Progenitor cell of endocrine pancreas (in vitro differentiated cells): ENCODE results near the gene SIGLEC5. TPM values are rescaled to one million over a fixed set of nuclear protein-coding genes. Genes with fewer than 3 reads are reported as not detected.

Source experiments
- DNase-seq: peaks from one replicate; pipeline ENCODE4 v3.0.0; 2021; ENCODE audit warnings: low spot score; ENCODE audit not compliant: unreplicated experiment
- H3K27ac Mint-ChIP-seq: 2 replicates; pipeline ENCODE4 v1.8.0; 2021; ENCODE audit warnings: mild to moderate bottlenecking, moderate library complexity, mixed read lengths
- H3K27me3 Mint-ChIP-seq: 2 replicates; pipeline ENCODE4 v1.8.0; 2021; ENCODE audit warnings: mixed read lengths
- H3K36me3 Mint-ChIP-seq: 2 replicates; pipeline ENCODE4 v1.8.0; 2022; ENCODE audit warnings: mixed read lengths; ENCODE audit not compliant: insufficient read depth
- H3K4me1 Mint-ChIP-seq: 2 replicates; pipeline ENCODE4 v1.8.0; 2021; ENCODE audit warnings: low read depth, mixed read lengths
- H3K4me3 Mint-ChIP-seq: 2 replicates; pipeline ENCODE4 v1.8.0; 2021; ENCODE audit warnings: low read depth, mild to moderate bottlenecking, moderate library complexity, mixed read lengths
- H3K9me3 Mint-ChIP-seq: 2 replicates; pipeline ENCODE4 v1.8.0; 2021; ENCODE audit warnings: low read depth, mixed read lengths
- total RNA-seq: library from RNA; stranded (reverse); gene quantifications from 2 replicates; pipeline ENCODE4 v1.2.1, GENCODE V29; 2021
- TF ChIP-seq, protein P1 (sequence below): fragments of 200-600 bp; sonication (generic); IDR thresholded peaks from one replicate; pipeline ENCODE4 v1.5.0; 2021; ENCODE audit warnings: antibody characterized with exemption, mild to moderate bottlenecking; ENCODE audit not compliant: unreplicated experiment

The SIGLEC5 gene
- total RNA-seq, 1 donor from 2014 or later: not detected

DNA sequence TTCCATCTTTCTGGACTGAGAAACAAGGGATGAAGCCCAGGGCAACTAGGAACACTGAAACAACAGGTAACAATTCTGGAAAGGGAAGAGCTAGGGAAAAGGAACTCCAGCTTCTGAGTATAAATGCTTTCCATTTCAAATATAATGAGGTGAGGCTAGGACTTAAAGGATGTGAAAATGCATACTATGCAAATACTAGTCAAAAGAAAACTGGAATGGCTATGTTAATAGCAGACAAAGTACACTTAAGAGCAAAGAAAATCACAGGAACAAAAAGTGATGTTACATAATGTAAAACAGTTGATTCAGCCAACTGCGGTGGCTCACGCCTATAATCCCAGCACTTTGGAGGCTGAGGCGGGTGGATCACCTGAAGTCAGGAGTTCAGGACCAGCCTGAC lies 10.2 kb upstream of the SIGLEC5 start:
- DNase-seq: no peak
- Mint-ChIP-seq H3K27me3 (peaks cover 31% of the 10 kb centered on the region), H3K9me3 (peaks cover 20% of the 10 kb centered on the region), H3K36me3 (no peaks in the 10 kb centered on the region), H3K27ac (no peak overlapping the region), H3K4me1 (no peaks in the 10 kb centered on the region), H3K4me3 (no peak overlapping the region)
- TF ChIP-seq, protein P1, sequence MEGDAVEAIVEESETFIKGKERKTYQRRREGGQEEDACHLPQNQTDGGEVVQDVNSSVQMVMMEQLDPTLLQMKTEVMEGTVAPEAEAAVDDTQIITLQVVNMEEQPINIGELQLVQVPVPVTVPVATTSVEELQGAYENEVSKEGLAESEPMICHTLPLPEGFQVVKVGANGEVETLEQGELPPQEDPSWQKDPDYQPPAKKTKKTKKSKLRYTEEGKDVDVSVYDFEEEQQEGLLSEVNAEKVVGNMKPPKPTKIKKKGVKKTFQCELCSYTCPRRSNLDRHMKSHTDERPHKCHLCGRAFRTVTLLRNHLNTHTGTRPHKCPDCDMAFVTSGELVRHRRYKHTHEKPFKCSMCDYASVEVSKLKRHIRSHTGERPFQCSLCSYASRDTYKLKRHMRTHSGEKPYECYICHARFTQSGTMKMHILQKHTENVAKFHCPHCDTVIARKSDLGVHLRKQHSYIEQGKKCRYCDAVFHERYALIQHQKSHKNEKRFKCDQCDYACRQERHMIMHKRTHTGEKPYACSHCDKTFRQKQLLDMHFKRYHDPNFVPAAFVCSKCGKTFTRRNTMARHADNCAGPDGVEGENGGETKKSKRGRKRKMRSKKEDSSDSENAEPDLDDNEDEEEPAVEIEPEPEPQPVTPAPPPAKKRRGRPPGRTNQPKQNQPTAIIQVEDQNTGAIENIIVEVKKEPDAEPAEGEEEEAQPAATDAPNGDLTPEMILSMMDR: no peak

DNA sequence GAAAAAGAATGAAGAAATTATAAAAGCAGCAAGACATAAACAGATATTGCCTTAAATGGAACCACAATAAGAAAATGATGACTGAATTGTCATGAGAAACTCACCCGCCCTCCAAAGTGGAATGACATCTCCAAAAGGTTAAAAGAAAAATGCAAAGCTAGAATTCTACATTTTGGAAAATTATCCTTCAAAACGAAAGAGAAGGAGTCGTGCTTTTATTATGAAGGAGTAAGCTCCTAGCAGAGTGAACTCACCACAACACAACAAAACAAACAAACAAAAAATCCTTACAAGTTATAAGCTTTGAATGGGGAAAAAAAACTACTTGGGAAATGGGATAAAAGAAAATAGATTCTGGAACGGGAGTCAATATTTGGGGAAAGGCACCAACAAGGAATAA lies 9.7 kb upstream of the SIGLEC5 start:
- no peak overlapping the region for H3K27ac Mint-ChIP-seq
- peaks cover 20% of the 10 kb centered on the region for H3K9me3 Mint-ChIP-seq
- no peak for DNase-seq
- H3K4me3 Mint-ChIP-seq: no peak overlapping the region
- no peaks in the 10 kb centered on the region for H3K4me1 Mint-ChIP-seq
- H3K27me3 Mint-ChIP-seq: peaks cover 27% of the 10 kb centered on the region
- TF ChIP-seq, protein P1: no peak
- no peaks in the 10 kb centered on the region for H3K36me3 Mint-ChIP-seq

DNA sequence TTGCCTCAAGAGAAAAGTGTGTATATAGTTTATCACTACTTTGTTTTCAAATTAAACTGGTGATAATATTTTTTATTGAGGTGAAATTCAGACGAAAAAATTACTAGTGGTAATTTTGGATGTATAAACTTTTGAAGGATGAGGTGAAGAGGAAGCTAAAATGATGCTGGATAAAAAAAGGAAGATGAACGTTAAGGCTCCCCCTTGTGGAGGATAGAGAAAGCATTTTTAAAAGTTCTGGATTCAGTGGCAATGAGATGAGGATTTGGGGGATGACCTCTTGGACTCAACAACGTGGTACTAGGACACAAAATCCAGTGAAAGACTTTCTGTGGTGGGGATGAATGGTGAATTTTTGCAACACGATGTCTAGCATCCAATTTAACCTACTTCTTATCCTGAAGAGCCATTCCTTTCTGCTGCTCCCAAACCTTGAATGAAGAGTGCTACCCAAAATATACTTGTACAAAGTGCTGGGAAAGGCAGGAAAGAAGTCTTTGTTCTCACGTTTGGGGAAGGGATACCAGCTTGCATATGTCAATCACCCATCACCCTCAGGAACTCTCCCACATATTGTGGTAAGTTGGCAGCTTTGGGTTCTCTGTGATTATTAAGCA lies 7.3 kb upstream of the SIGLEC5 start:
- Mint-ChIP-seq H3K27me3 (peaks cover 15% of the 10 kb centered on the region), H3K27ac (no peak overlapping the region), H3K4me1 (no peaks in the 10 kb centered on the region), H3K4me3 (no peak overlapping the region), H3K36me3 (no peaks in the 10 kb centered on the region), H3K9me3 (peaks cover 23% of the 10 kb centered on the region)
- no peak for DNase-seq
- TF ChIP-seq, protein P1: peak; percentile 40

DNA sequence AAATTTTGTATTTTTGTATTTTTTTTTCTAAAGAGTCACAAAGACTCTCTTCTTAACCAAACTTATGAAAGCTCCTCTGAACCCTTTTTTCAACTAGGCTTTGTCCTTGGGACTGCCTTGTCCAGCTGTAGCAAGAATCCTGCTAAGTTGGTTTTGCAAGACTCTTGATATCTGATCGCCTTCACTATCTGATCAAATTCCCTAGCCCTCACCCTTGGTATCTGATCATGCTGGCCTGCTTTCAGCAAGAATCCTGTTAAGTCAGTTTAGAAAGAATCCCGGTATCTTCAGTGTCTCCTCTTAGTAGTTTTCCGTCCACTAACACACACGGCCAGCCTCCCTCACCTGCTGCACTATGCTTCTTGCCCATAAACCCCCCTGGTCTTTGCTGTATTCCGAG lies 1.9 kb upstream of the SIGLEC5 start:
- Mint-ChIP-seq H3K9me3 (peaks cover 11% of the 10 kb centered on the region), H3K4me3 (no peak overlapping the region), H3K4me1 (no peaks in the 10 kb centered on the region), H3K27me3 (peaks cover 12% of the 10 kb centered on the region), H3K27ac (no peak overlapping the region), H3K36me3 (no peaks in the 10 kb centered on the region)
- TF ChIP-seq, protein P1: no peak
- no peak for DNase-seq

DNA sequence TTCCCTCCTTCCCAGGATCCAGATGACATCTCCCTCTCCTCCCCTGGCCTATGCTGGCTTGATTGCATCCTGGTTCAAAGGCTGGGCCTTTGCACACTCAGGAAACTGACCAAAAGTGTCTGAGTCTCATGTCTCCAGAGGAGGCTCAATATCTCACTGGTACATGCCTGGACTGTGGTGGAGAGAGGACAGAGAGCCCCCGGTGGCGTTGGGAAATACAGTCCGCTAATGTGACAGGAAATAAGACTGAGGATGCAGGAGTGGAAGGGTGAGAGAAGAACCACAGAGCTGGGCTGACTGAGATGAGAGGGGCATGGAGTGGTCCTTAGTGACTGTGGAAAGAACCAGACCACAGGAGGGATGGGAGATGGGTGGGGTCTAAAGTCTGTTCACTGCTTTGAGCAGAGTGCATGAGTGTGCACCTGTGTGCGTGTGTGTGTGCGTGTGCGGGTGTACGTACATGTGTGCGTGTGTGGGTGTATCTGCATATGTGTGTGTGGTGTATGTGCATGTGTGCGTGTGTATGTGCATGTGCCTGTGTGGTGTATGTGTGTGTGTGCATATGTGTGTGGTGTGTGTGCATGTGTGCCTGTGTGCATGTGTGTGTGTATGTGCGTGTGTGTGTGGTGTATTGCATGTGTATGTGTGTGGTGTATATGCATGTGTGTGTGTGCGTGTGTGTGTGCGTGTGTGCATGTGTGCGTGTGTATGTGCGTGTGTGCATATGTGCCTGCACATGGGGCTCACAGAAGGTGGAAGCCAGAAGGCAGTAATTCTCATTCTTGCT lies 1.9 kb downstream of the SIGLEC5 start:
- H3K9me3 Mint-ChIP-seq: peaks cover 18% of the 10 kb centered on the region
- H3K27me3 Mint-ChIP-seq: peaks cover 24% of the 10 kb centered on the region

More for the DNA sequence above, 1.9 kb downstream of the SIGLEC5 start:
- Mint-ChIP-seq H3K4me3 (no peak overlapping the region), H3K36me3 (no peaks in the 10 kb centered on the region), H3K27ac (no peak overlapping the region), H3K4me1 (no peaks in the 10 kb centered on the region)
- no peak for DNase-seq
- TF ChIP-seq, protein P1: no peak
